Progenitor cell of endocrine pancreas (in vitro differentiated cells): Measurements from ENCODE around the gene FAM114A1. TPM values are rescaled to one million over a fixed set of nuclear protein-coding genes. Genes with fewer than 3 reads are reported as not detected.

ENCODE experiments used
- DNase-seq: peaks from one replicate; pipeline ENCODE4 v3.0.0; 2021; ENCODE audit warnings: low spot score; ENCODE audit not compliant: unreplicated experiment
- H3K27ac Mint-ChIP-seq: 2 replicates; pipeline ENCODE4 v1.8.0; 2021; ENCODE audit warnings: mild to moderate bottlenecking, moderate library complexity, mixed read lengths
- H3K27me3 Mint-ChIP-seq: 2 replicates; pipeline ENCODE4 v1.8.0; 2021; ENCODE audit warnings: mixed read lengths
- H3K36me3 Mint-ChIP-seq: 2 replicates; pipeline ENCODE4 v1.8.0; 2022; ENCODE audit warnings: mixed read lengths; ENCODE audit not compliant: insufficient read depth
- H3K4me1 Mint-ChIP-seq: 2 replicates; pipeline ENCODE4 v1.8.0; 2021; ENCODE audit warnings: low read depth, mixed read lengths
- H3K4me3 Mint-ChIP-seq: 2 replicates; pipeline ENCODE4 v1.8.0; 2021; ENCODE audit warnings: low read depth, mild to moderate bottlenecking, moderate library complexity, mixed read lengths
- H3K9me3 Mint-ChIP-seq: 2 replicates; pipeline ENCODE4 v1.8.0; 2021; ENCODE audit warnings: low read depth, mixed read lengths
- CTCF ChIP-seq: fragments of 200-600 bp; sonication (generic); IDR thresholded peaks from one replicate; pipeline ENCODE4 v1.5.0; 2021; ENCODE audit warnings: antibody characterized with exemption, mild to moderate bottlenecking; ENCODE audit not compliant: unreplicated experiment
- total RNA-seq: library from RNA; stranded (reverse); gene quantifications from 2 replicates; pipeline ENCODE4 v1.2.1, GENCODE V29; 2021

Gene FAM114A1
- total RNA-seq, 1 donor from 2014 or later: 32.6 TPM

- H3K27me3 Mint-ChIP-seq: no peaks in the 10 kb centered on the region
- TF ChIP-seq CTCF: no peak
- H3K36me3 Mint-ChIP-seq: peaks cover 20% of the 10 kb centered on the region
- peaks cover 4% of the 10 kb centered on the region for H3K9me3 Mint-ChIP-seq
- no peak overlapping the region for H3K4me3 Mint-ChIP-seq
- DNase-seq: no peak
- H3K4me1 Mint-ChIP-seq: no peaks in the 10 kb centered on the region
- no peak overlapping the region for H3K27ac Mint-ChIP-seq
Measured at GRCh38 chr4:38919494-38919893, 51.9 kb downstream of the FAM114A1 start.

DNA sequence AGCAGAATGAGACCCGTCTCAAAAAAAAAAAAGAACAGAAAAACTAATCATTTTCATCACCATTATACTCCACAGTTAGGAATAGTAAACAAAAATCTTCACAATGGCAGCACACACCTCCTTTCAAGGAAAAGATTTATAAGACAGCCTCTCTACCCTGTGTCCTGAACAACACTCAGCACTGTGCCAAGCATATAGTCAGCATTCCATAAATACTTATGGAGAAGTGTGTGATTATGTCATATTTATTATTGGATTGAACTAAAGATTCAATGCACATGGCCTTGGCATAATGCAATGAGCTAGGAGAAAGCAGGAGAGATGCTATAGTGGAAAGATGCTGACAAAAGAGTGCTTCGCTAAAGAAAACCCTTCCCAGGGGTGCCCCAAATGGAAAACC, 52.6 kb downstream of the FAM114A1 start:
- Mint-ChIP-seq H3K4me3 (no peak overlapping the region), H3K4me1 (no peaks in the 10 kb centered on the region), H3K36me3 (peaks cover 17% of the 10 kb centered on the region), H3K27ac (no peak overlapping the region), H3K9me3 (peaks cover 4% of the 10 kb centered on the region), H3K27me3 (no peaks in the 10 kb centered on the region)
- no peak for TF ChIP-seq CTCF
- DNase-seq: no peak

GRCh38 chr4:38920677-38921076, 53.1 kb downstream of the FAM114A1 start:
- Mint-ChIP-seq H3K27ac (no peak overlapping the region), H3K4me1 (no peaks in the 10 kb centered on the region), H3K36me3 (peaks cover 17% of the 10 kb centered on the region), H3K27me3 (no peaks in the 10 kb centered on the region), H3K9me3 (peaks cover 4% of the 10 kb centered on the region), H3K4me3 (no peak overlapping the region)
- DNase-seq: no peak
- no peak for TF ChIP-seq CTCF

DNA sequence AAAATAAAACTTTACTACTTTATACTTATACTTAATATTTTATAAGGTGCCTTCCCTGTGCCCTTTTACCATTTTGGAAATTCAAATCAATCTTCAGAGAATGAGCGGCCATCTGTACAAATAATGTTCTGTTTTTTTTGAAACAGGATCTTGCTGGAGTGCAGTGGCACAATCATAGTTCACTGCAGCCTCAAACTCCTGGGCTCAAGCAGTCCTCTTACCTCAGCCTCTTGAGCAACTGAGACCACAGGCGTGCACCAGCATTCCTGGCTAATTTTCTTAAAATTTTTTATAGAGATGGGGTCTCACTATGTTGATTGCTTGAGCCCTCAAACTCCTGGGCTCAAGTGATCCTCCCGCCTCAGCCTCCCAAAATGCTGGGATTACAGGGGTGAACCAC, 53.5 kb downstream of the FAM114A1 start:
- no peak for TF ChIP-seq CTCF
- H3K9me3 Mint-ChIP-seq: peaks cover 2% of the 10 kb centered on the region
- no peaks in the 10 kb centered on the region for H3K4me1 Mint-ChIP-seq
- no peak overlapping the region for H3K27ac Mint-ChIP-seq
- no peak overlapping the region for H3K4me3 Mint-ChIP-seq
- peaks cover 12% of the 10 kb centered on the region for H3K36me3 Mint-ChIP-seq
- DNase-seq: no peak
- H3K27me3 Mint-ChIP-seq: no peaks in the 10 kb centered on the region

- H3K36me3 Mint-ChIP-seq: peaks cover 9% of the 10 kb centered on the region
- TF ChIP-seq CTCF: no peak
- no peaks in the 10 kb centered on the region for H3K9me3 Mint-ChIP-seq
- H3K27me3 Mint-ChIP-seq: no peaks in the 10 kb centered on the region
- no peak for DNase-seq
- no peaks in the 10 kb centered on the region for H3K4me1 Mint-ChIP-seq
- H3K4me3 Mint-ChIP-seq: no peak overlapping the region
- no peak overlapping the region for H3K27ac Mint-ChIP-seq
Measured at GRCh38 chr4:38923746-38924145, 56.1 kb downstream of the FAM114A1 start.

GRCh38 chr4:38924353-38924752, 56.7 kb downstream of the FAM114A1 start:
- Mint-ChIP-seq H3K27me3 (no peaks in the 10 kb centered on the region), H3K9me3 (no peaks in the 10 kb centered on the region), H3K4me1 (no peaks in the 10 kb centered on the region), H3K4me3 (no peak overlapping the region), H3K36me3 (peaks cover 8% of the 10 kb centered on the region), H3K27ac (no peak overlapping the region)
- no peak for TF ChIP-seq CTCF
- DNase-seq: no peak
